ENCODE measurements around the gene INSRR.

INSRR gene

GRCh38 chr1:156851779-156852417 is 7.0 kb downstream of the INSRR start:
- no peak for DNase-seq (ENCODE audit: low spot score)

- DNase-seq (ENCODE audit: low spot score) = no peak
These were observed 9.8 kb downstream of the INSRR start for GRCh38 chr1:156849151-156849496.

- DNase-seq (ENCODE audit: low spot score) = no peak
These were observed 10.3 kb downstream of the INSRR start for GRCh38 chr1:156848461-156849150.

DNA sequence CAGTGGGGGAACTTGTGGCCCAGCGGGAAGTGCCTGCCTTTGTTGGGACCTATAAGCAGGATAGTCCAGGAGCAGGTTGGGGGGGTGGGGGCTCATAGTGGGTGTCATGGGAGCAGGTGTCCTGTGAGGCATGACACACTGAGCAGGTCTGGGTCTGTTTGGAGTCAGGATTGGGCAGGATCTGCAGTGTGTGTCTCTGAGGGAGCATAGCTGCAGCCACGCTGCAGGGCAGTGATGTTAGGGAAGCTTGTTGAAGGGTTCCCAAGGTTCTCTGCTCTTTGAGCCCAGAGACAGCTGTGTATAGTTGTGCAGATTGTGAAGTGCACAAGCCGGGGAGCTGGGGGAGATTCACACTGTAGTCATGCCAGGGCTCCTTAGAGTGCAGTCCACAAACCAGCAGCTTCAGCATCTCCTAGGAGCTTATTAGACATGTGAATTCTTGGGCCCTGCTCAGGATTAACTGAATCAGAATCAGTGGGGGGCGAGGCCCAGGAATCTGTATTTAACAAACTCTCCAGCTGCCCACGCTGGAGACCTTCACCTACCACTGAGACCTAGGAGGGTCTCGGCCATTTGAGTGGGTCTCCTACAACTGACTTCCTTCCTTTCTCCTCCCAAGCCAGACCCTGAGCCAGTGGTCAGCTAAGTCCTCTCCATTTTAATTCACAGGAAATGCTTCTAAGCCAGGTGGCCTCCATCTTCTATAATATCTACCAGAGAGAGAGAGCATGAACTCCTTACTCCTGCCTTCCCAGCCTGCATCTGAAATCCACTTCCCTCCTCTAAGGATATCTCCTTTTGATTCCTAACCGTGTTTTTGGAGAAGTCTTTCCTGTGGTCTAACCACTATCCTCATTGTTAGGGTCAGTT is 11.1 kb downstream of the INSRR start:
- DNase-seq (ENCODE audit: low spot score) = no peak

DNA sequence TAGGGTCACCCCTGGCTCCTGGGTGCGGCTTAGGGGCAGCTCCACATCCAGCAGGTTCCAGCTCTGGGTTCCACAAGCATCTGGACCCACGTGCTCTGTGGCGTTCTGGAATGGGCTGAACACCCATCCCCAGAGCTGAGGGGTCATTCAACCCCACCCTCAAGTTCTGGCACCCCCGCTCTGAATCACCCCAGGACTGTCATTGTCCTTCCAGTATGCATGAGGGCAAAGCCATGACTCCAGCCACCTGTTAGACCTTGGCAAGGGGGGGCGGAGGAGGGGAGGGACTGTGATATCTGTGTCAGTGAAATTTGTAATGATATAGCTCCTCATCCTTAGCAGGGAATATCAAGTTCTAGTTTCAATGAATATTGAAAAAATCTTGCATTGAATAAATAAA is 12.3 kb downstream of the INSRR start:
- no peak for DNase-seq (ENCODE audit: low spot score)

GRCh38 chr1:156845953-156846545 is 12.9 kb downstream of the INSRR start:
- no peak for DNase-seq (ENCODE audit: low spot score)

GRCh38 chr1:156845055-156845952 is 13.6 kb downstream of the INSRR start:
- no peak for DNase-seq (ENCODE audit: low spot score)

- DNase-seq (ENCODE audit: low spot score) = no peak
These were observed 14.3 kb downstream of the INSRR start for GRCh38 chr1:156844638-156845037.

DNA sequence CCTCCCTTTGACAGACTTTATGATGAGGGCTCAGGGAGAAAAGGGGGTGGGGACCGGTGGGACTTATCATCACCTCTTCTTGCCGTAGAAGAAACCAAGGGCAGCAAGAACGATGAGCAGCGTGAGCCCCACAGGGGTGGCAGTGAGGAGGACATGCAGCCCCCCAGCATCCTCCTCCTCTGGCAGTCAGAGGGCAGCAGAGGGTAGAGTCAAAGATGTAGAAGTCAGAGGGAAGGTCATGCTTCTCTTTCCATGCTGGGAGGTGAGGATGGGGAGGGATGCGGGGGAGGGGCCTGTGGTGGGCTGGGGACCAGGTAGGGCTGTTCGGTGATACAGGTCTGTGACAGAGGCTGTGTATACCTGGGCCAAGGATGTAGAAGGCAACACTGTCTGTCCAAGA is 14.8 kb downstream of the INSRR start:
- DNase-seq (ENCODE audit: low spot score) = no peak

GRCh38 chr1:156842618-156843300 is 16.2 kb downstream of the INSRR start:
- DNase-seq (ENCODE audit: low spot score) = no peak

DNA sequence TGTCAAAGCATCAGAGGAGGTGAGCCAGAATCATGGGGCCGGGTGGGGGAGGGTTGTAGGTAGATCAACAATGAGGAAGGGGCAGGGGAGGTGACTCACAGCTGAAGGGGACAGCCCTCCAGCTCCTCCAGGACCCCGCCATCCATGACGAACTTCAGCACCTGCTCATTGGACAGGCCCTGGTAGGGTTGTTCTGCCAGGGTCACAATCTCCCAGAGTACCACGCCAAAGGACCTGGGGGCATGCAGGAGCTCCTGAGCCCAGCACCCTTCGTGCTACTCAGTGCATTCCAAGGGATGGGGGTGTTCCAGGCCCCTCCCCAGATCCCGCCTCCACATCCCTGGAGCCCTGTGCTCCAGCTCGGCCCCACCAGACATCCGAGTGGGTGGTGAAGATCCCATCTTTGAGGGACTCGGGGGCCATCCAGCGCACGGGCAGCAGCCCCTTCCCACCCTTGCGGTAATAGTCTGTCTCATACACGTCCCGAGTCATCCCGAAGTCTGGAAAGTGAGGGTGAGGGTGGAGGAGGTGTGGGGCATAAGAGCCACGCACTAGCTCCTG is 17.5 kb downstream of the INSRR start:
- DNase-seq (ENCODE audit: low spot score) = no peak

DNA sequence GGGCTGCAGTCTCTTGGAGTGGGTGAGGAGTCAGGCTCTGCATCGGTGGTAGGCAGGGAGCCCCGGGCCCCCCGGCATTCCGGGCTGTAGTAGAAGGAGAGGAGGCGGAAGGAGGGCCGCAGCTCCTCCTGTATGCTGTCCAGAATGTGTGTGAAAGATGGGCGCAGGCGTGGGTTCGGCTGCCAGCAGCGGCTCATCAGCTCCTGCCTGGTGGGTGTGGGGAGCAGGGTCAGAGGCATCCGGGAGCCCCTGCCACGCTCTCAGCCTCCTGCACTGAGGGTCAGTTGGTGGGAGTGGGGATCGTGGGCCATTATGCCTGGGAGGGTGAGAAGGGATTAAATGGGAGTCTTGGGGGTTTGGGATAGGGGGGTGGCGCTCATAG is 18.0 kb downstream of the INSRR start:
- no peak for DNase-seq (ENCODE audit: low spot score)

- no peak for DNase-seq (ENCODE audit: low spot score)
These were observed 18.6 kb downstream of the INSRR start for GRCh38 chr1:156840186-156840897.

GRCh38 chr1:156839426-156840109 is 19.3 kb downstream of the INSRR start:
- DNase-seq (ENCODE audit: low spot score) = no peak

DNA sequence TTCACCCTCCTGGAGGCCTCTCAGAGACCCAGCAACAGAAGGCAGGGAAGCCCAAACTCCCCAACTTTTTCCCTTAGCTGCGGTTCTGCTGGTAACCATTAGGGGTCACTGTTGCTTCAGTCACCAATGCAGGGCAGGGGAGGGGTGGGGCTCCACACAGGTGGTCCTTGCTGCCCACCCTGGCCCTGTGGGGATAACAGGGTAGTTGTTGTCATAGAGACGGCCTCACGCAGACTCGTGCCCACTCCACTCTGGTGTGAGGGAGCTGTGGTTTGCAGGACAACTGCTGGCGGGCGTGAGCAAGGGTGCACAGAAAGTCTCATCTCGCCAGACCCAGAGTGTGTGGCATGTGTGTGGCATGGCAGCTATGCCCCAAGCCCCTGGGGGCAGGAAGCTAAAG is 19.9 kb downstream of the INSRR start:
- peak; percentile 64 for DNase-seq (ENCODE audit: low spot score)

DNA sequence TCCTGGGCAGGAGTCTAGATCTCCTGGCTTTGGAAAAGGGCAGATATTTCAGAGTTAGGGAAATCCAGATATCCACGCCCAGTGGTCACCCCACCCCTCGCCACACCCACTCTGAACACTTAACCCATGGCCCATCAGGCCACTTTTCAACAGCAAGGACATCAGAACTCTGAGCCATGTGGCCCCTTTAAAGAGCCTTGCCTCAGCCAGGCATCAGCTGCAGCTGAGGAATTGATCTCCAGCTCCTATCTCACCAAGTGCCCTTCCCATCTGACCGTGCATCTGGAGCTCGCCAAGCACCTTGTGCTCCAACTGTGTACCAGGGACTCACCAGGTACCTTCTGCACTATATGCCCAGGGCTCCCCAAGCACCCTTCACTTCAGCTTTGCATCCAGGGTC is 22.0 kb downstream of the INSRR start:
- no peak for DNase-seq (ENCODE audit: low spot score)

- DNase-seq (ENCODE audit: low spot score) = no peak
These were observed 22.8 kb downstream of the INSRR start for GRCh38 chr1:156836041-156836654.

GRCh38 chr1:156834322-156834721 is 24.6 kb downstream of the INSRR start:
- no peak for DNase-seq (ENCODE audit: low spot score)

- no peak for DNase-seq (ENCODE audit: low spot score)
These were observed 25.3 kb downstream of the INSRR start for GRCh38 chr1:156833603-156834002.
